ENCODE results near the gene VSTM1. TPM values are rescaled to one million over a fixed set of nuclear protein-coding genes. Genes with fewer than 3 reads are reported as not detected.

Gene VSTM1
- total and polyA plus RNA-seq, 2 donors (not counting 3 experiments of a cell fraction or from before 2014, with no cell fraction given), result not detected

GRCh38 chr19:53994811-53995210 is 68.9 kb downstream of the VSTM1 start:
- no peaks in the 10 kb centered on the region for H3K79me2 ChIP-seq (ENCODE audit: control insufficient read depth, insufficient read depth, low read length)
- H3K9ac ChIP-seq (replicated peaks; ENCODE audit: extremely low read depth, insufficient read depth, low read length), result no peak overlapping the region
- H3K9me3 ChIP-seq (replicated peaks; ENCODE audit: control insufficient read depth, insufficient read depth, low read length), result no peaks in the 10 kb centered on the region
- H3K4me2 ChIP-seq (ENCODE audit: insufficient read depth, low read length), result no peak overlapping the region
- peaks cover 0 to 2% of the 10 kb centered on the region in 2 experiments for H3K27me3 ChIP-seq (ENCODE audit: control insufficient read depth in 2 of 2, insufficient read depth in 2 of 2, low read length in 2 of 2)
- H3K4me3 ChIP-seq (replicated peaks in 1 of 3; ENCODE audit: insufficient read depth in 1 of 3, low read depth in 1 of 3, low read length in 3 of 3), result no peak overlapping the region
- H4K20me1 ChIP-seq (replicated peaks; ENCODE audit: control insufficient read depth, extremely low read depth, insufficient read depth, low read length), result no peaks in the 10 kb centered on the region
- intact Hi-C loops (cut with micrococcal nuclease), result no loop called here
- dilution Hi-C loops (cut with MboI; ENCODE audit: extremely low pct_ligation_motif_present, low sequenced_read_pairs), result no loop called here
- FAIRE-seq (no peak), DNase-seq (ENCODE audit: low read depth, low spot score) (no peak)
- H3K27ac ChIP-seq (ENCODE audit: insufficient read depth, low read depth, low read length), result no peak overlapping the region
- no peaks in the 10 kb centered on the region for H3K9me1 ChIP-seq (replicated peaks; ENCODE audit: control insufficient read depth, extremely low read depth, insufficient read depth, low read length)
- H2AFZ ChIP-seq (ENCODE audit: low read depth, low read length), result no peak overlapping the region
- POLR2A ChIA-PET, result no interaction called here
- CTCF ChIA-PET, result interaction anchor here (1.0 to 2.1 kb wide), 4 partner anchors 14 to 185 kb away, joined by 3 to 8 read pairs (median 4); no protein-coding TSS in a partner anchor
- peaks cover 34% of the 10 kb centered on the region for H3K4me1 ChIP-seq (ENCODE audit: control insufficient read depth, extremely low read depth, insufficient read depth, low read length)
- BruUV-seq (replicated peaks), result no TSS peak
- H3K36me3 ChIP-seq (ENCODE audit: control insufficient read depth in 2 of 2, extremely low read depth in 1 of 2, insufficient read depth in 2 of 2, low read length in 2 of 2), result no peaks in the 10 kb centered on the region
- TF ChIP-seq FOS (IDR thresholded peaks at IDR 0.05; ENCODE audit: borderline replicate concordance, insufficient read depth, low read length) (no peak), JUN (IDR thresholded peaks at IDR 0.05; ENCODE audit: borderline replicate concordance, insufficient read depth, insufficient read length, low read depth) (no peak), POLR2AphosphoS5 (IDR thresholded peaks at IDR 0.05; ENCODE audit: insufficient read depth, low read depth, low read length) (no peak), GATA2 (IDR thresholded peaks at IDR 0.05; ENCODE audit: insufficient read depth, insufficient read length, low read depth, low read length) (no peak), EZH2 (IDR thresholded peaks at IDR 0.05; ENCODE audit: borderline replicate concordance, low read depth, low read length, severe bottlenecking) (no peak), MYC (IDR thresholded peaks at IDR 0.05; ENCODE audit: low read depth, low read length) (no peak), CTCF (IDR thresholded peaks at IDR 0.05; ENCODE audit: extremely low read depth in 1 of 2, insufficient read depth in 1 of 2, low read depth in 1 of 2, low read length in 2 of 2) (no peak), POLR2A (IDR thresholded peaks at IDR 0.05; ENCODE audit: low read depth, low read length) (no peak)
- TF ChIP-seq, protein P1, sequence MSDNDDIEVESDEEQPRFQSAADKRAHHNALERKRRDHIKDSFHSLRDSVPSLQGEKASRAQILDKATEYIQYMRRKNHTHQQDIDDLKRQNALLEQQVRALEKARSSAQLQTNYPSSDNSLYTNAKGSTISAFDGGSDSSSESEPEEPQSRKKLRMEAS (IDR thresholded peaks at IDR 0.05; ENCODE audit: insufficient read depth, insufficient read length), result no peak
